HG03558 (cell line): ENCODE data around the gene XRCC3.

ENCODE experiments used
- ATAC-seq: cut with Tn5 transposase; IDR thresholded peaks from one replicate; pipeline ENCODE4 v1.9.1; 2021; ENCODE audit warnings: moderate number of reproducible peaks; ENCODE audit not compliant: unreplicated experiment; ENCODE audit errors: extremely low read depth

Gene XRCC3

GRCh38 chr14:103727313-103727980, 12.2 kb upstream of the XRCC3 start:
- ATAC-seq = no peak

- ATAC-seq = no peak
Measured at GRCh38 chr14:103726474-103726873, 11.2 kb upstream of the XRCC3 start.

- no peak for ATAC-seq
Measured at GRCh38 chr14:103725739-103726395, 10.6 kb upstream of the XRCC3 start.

- ATAC-seq = no peak
Measured at GRCh38 chr14:103725001-103725682, 9.9 kb upstream of the XRCC3 start.

- no peak for ATAC-seq
Measured at GRCh38 chr14:103724116-103724515, 8.9 kb upstream of the XRCC3 start.

- no peak for ATAC-seq
Measured at GRCh38 chr14:103723748-103724081, 8.5 kb upstream of the XRCC3 start.

- no peak for ATAC-seq
Measured at GRCh38 chr14:103721334-103722120, 6.3 kb upstream of the XRCC3 start.

- ATAC-seq = no peak
Measured at GRCh38 chr14:103719751-103720150, 4.5 kb upstream of the XRCC3 start.

GRCh38 chr14:103718572-103718971, 3.3 kb upstream of the XRCC3 start:
- no peak for ATAC-seq

GRCh38 chr14:103716899-103717411, 1.7 kb upstream of the XRCC3 start:
- ATAC-seq = no peak

GRCh38 chr14:103716091-103716801, 995 bp upstream of the XRCC3 start:
- no peak for ATAC-seq

GRCh38 chr14:103714063-103714724, 1.1 kb downstream of the XRCC3 start:
- no peak for ATAC-seq

GRCh38 chr14:103713304-103714062, 1.8 kb downstream of the XRCC3 start:
- ATAC-seq = no peak

- ATAC-seq = no peak
Measured at GRCh38 chr14:103712633-103713247, 2.5 kb downstream of the XRCC3 start.

- no peak for ATAC-seq
Measured at GRCh38 chr14:103711516-103712431, 3.5 kb downstream of the XRCC3 start.

GRCh38 chr14:103710771-103711377, 4.4 kb downstream of the XRCC3 start:
- ATAC-seq = no peak

GRCh38 chr14:103709814-103710213, 5.4 kb downstream of the XRCC3 start:
- no peak for ATAC-seq
